ENCODE measurements around the gene SSBP4. TPM values are rescaled to one million over a fixed set of nuclear protein-coding genes. Genes with fewer than 3 reads are reported as not detected.

Gene SSBP4
- total RNA-seq, 1 donor from 2014 or later = 24.8 TPM

GRCh38 chr19:18443831-18444230 lies 24.6 kb downstream of the SSBP4 start:
- no peak for DNase-seq (ENCODE audit: low spot score)

GRCh38 chr19:18444513-18444912 lies 25.3 kb downstream of the SSBP4 start:
- DNase-seq (ENCODE audit: low spot score) = no peak

GRCh38 chr19:18445262-18445948 lies 26.2 kb downstream of the SSBP4 start:
- no peak for DNase-seq (ENCODE audit: low spot score)

- DNase-seq (ENCODE audit: low spot score) = no peak
These were observed 27.1 kb downstream of the SSBP4 start for GRCh38 chr19:18446145-18446810.

- DNase-seq (ENCODE audit: low spot score) = no peak
These were observed 27.7 kb downstream of the SSBP4 start for GRCh38 chr19:18446811-18447359.

- no peak for DNase-seq (ENCODE audit: low spot score)
These were observed 30.4 kb downstream of the SSBP4 start for GRCh38 chr19:18449552-18449951.

GRCh38 chr19:18450021-18450930 lies 31.1 kb downstream of the SSBP4 start:
- DNase-seq (ENCODE audit: low spot score) = no peak

GRCh38 chr19:18450931-18451836 lies 32.0 kb downstream of the SSBP4 start:
- DNase-seq (ENCODE audit: low spot score) = peak; percentile 73

GRCh38 chr19:18452386-18452785 lies 33.2 kb downstream of the SSBP4 start:
- no peak for DNase-seq (ENCODE audit: low spot score)

GRCh38 chr19:18453269-18454024 lies 34.2 kb downstream of the SSBP4 start:
- no peak for DNase-seq (ENCODE audit: low spot score)

GRCh38 chr19:18456279-18456678 lies 37.1 kb downstream of the SSBP4 start:
- DNase-seq (ENCODE audit: low spot score) = no peak

GRCh38 chr19:18456974-18457373 lies 37.8 kb downstream of the SSBP4 start:
- peak; percentile 32 for DNase-seq (ENCODE audit: low spot score)

GRCh38 chr19:18457483-18458331 lies 38.5 kb downstream of the SSBP4 start:
- no peak for DNase-seq (ENCODE audit: low spot score)

- no peak for DNase-seq (ENCODE audit: low spot score)
These were observed 41.7 kb downstream of the SSBP4 start for GRCh38 chr19:18460900-18461299.

- no peak for DNase-seq (ENCODE audit: low spot score)
These were observed 42.3 kb downstream of the SSBP4 start for GRCh38 chr19:18461471-18461870.

GRCh38 chr19:18464646-18465045 lies 45.4 kb downstream of the SSBP4 start:
- peak; percentile 28 for DNase-seq (ENCODE audit: low spot score)

- DNase-seq (ENCODE audit: low spot score) = no peak
These were observed 46.2 kb downstream of the SSBP4 start for GRCh38 chr19:18465214-18465963.

- DNase-seq (ENCODE audit: low spot score) = no peak
These were observed 46.8 kb downstream of the SSBP4 start for GRCh38 chr19:18465964-18466339.

GRCh38 chr19:18466354-18466753 lies 47.2 kb downstream of the SSBP4 start:
- DNase-seq (ENCODE audit: low spot score) = no peak

All from umbilical cord (tissue), 2 donors.